ENCODE data around the gene PTPN18.

PTPN18 gene

DNA sequence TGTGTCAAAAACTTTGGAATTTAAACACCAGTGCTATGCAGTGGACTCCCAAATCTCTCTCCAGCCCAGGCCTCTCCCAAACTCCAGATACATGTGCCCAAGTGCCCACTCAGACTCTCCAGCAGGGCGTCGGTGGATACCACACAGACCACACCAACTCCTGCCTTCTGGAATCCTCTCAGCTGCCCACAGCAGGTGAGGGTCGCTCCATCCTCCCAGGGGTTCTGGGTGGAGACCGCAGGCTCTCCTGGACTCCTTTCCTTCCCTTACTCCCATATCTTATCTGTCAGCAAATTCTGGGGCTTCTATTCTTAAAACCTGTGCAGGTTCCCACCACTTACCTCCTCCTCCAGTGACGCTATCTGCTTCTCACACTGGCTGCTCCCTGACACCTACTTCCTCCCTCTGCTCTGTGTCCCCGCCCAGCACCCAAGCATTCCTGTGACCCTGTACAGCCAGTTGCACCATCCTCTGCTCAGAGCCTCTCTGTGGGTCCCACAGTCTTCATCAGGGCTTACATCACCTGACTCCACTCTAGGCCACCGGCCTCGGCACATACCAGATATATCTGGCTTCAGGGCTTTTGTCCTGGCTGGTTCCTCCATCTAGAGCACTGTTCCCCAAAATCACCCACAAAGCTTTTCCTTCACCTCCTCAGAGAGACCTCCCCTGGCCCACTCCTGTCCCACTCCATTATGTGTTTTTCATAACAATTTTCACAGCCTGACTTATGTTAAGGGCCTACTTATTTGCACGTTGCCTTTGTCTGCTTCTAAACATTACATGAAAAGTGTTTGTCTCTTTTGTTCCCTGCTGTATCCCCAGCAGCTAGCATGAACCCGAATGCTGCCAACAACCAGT, 15.7 kb upstream of the PTPN18 start:
- no peak for DNase-seq (ENCODE audit: low spot score)

DNA sequence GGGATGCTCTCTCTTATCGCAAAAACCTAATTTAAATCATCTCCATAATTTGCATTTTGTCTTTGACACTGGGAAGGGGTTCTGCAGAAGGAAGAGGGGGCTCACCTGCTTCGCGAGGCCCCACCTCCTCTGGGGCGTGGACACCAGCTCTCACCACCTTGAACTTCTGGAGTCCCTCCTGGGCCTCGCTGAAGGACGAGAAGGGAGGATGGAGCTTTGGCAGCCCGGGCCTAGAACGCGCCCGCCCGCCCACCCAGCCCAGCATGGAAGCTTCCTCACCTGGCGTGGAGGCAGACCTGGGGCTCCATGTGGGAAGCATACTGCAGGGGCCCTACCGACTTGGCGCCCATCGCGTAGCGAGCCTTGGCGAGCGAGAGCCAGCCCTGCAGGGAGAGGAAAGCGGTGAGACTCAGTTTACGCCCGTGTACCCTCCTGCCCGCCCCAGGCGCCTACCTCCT, 14.3 kb upstream of the PTPN18 start:
- DNase-seq (ENCODE audit: low spot score): no peak

DNA sequence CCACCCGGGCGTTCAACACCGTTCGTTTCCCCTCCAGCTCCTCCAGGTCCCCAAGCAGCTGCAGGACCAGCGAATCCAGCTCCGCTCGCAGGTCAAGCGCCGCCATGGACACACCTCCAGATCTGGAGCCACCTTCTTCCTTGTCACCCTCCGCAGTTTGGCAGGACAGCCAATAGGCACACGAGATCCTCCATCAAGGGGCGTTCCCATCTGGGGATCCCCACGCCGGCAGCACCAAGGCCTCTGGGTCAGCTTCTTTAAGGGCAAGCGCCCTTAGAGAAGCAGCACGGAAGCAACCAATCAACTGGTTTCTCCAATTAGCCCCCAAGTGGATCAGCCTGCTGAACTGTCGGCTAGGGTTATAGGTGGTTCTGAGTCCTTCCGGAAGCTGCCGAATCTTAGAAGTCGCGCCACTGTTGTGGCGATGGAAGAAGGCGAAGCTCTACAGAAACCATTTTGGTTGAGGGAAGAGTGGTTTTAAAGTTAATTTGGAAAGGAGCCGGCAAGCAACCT, 13.8 kb upstream of the PTPN18 start:
- peak; percentile 91 for DNase-seq (ENCODE audit: low spot score)

DNA sequence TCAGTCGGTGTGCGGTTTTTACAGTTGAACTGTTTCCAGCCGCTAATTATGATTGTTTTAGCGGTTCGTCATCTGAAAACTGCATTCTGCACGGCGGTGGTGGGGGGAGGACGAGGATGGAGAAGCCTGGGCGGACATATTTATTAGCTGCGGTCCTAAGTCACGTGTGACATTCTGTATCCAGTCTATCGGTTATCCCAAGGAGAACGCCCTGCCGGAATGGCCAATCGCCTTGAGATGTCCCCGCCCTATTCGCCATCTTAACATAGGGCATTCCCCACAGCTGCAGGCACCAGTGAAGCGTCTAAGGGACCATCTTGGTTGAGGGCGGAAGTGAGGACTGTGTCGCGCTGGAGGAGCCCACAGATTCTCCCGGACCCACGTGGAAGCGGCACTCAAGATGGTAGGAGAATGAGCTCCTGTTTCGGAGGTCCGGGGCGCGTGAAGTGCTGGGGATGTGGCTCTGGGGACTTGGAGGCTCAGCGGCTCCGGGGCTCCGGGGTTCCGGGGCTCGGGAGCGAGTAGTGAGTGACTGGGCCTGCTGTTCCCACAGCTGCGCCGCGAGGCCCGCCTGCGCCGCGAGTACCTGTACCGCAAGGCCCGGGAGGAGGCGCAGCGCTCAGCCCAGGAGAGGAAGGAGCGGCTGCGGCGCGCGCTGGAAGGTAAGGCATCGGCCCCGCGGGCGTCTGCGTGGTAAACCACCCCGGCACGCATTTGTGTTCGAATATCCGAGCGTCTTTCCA, 13.2 kb upstream of the PTPN18 start, which contains the start of gene IMP4:
TSS of gene IMP4 (plus strand) at position 365 of the 743 bp plus-strand sequence. CDS start at position 401, 36 bp downstream.
- peak; percentile 90 for DNase-seq (ENCODE audit: low spot score)

DNA sequence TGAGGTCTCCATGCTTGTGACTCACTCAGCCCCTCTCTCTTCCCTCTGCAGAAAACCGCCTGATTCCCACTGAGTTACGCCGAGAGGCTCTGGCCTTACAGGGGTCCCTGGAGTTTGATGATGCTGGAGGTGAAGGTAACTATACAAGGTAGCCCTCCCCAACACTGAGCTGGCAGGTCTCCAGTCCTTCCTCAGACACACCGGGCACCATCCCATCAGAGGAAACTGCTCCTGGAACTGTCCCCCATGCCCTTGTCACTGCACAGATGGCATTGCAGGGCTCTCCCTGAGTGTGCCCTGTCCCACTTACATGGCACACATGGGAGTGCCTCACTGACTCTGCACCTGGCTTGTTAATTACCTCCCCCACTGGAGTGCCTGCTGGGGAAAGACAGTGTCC, 11.3 kb upstream of the PTPN18 start:
- DNase-seq (ENCODE audit: low spot score): no peak

DNA sequence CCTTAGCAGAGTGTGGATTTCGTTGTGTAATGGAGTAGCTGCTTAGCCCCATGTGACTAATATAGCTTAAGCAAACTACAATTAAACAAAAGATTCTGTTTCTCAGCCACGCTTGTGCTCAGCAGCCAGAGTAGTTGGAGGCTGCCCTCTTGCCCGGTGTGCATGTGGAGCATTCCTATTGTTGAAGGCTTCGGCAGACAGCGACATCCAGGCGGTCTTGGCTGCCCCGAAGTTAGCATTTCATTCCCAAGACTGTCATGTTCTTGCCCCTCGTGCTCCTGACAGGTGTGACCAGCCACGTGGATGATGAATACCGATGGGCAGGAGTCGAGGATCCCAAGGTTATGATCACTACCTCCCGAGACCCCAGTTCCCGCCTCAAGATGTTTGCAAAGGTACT, 10.8 kb upstream of the PTPN18 start:
- DNase-seq (ENCODE audit: low spot score): no peak

DNA sequence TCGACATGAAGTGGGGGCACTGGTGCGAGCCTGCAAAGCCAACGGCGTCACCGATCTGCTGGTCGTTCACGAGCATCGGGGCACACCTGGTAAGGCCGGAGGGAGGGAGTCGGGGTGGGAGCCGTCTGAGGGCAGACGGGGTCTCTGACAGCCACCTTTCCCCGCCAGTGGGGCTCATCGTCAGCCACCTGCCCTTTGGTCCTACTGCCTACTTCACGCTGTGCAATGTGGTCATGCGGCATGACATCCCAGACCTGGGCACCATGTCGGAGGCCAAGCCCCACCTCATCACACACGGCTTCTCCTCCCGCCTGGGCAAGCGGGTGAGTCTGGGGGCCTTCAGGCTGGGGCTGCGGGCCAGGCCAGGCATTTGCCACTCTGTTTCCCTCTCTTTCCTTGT, 10.2 kb upstream of the PTPN18 start:
- no peak for DNase-seq (ENCODE audit: low spot score)

DNA sequence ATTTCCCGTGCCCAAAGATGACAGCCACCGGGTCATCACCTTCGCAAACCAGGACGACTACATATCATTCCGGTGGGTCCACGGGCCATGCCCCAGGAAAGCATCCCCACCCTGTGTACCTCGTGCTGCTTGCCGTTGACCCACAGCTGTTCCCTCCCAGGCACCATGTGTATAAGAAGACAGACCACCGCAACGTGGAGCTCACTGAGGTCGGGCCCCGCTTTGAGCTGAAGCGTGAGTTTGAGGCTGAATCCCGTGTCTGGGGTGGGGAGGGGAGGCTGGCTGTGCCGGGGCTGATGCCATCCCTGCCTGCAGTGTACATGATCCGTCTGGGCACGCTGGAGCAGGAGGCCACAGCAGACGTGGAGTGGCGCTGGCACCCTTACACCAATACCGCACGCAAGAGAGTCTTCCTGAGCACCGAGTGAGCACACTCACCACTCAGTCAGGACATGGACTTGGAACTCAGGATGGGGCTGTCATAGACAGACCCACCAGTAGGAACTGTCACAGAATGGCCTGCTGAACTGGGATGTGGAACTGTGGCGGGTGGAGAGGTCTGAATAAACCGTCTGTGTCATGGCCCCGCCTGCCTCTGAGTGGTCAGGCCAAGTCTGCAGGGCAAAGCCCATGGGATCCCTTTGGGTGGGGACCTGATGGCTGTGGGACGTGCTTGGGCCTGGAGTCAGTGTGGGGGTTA, 9.7 kb upstream of the PTPN18 start:
- no peak for DNase-seq (ENCODE audit: low spot score)

DNA sequence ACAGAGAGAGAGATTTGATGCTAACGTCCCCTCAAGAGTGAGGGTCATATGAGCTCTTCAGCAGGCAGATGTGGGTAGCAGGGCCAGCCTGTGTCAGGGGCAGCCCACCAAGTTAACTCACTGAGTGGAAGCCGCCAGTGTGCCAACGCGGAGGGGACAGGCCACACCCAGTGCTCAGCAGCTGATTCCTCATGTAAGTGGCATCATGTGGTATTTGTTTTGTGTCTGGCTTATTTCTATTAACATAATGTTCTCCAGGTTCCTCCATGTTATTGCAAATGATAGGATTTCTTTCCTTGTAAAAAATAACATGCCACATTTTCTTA, 9.2 kb upstream of the PTPN18 start:
- DNase-seq (ENCODE audit: low spot score): no peak

DNA sequence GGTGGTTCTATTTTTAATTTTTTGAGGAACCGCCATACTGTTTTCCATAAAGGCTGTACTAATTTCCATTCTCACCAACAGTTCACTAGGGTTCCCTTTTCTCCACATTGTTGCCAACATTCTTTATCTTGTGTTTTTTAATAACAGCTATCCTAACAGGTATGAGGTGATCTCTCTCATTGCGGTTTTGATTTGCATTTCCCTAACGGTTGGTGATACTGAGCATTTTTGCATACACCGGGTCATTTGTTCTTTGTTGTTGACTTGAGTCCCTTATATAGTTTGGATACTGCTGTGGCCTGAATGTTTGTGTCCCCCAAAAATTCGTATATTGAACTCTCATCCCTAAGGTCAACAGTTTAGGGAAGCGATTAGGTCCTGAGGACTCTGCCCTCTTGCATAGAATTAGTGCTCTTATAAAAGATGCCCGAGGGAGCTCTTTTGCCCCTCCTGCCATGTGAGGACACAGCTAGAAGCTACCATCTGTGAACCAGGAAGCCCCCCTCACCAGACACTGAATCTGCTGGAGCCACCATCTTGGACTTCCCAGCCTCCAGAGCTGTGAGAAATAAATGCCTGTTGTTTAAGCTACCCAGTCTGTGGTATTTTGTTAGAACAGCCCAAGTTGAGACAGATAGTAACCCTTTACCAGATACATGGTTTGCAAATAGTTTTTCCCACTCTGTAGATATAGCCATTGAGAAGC, 8.5 kb upstream of the PTPN18 start:
- DNase-seq (ENCODE audit: low spot score): no peak

DNA sequence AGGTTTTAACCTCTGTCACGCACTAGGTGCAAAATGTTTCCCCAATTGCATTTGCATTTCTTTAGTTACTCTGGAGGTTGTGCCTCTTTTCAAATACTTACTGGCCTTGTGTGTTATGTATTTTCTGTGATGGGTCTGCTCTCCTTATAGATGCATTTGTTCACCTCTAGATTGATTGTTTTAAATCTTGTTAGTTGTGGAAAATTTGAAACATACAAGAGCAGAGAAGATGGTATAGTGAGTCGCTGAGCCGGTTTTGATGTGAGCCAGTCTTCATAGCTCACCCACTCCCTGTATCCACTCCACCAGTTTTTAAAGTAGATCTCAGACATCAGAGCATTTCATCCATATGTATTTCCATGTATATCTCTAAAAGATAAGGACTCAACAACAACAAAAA, 6.7 kb upstream of the PTPN18 start:
- DNase-seq (ENCODE audit: low spot score): no peak

DNA sequence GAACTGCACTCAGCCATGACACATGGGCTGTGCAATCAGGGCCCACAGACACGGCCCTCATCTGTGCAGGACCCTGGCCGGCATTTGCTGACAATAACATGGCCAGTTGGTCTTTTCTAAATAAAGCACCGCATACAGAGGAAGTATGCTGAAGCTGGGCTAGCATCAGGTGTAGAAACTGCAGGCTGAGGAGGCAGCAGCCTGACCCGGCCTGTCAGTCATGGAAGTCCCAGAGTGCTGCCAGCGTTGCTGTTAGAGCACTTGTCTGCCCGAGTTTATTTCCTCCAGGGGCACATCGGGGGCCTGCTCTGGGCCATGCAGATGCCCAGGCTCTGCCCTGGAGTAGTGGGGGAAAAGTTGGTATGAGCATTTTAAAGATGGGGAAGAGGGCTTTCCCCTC, 4.1 kb upstream of the PTPN18 start:
- no peak for DNase-seq (ENCODE audit: low spot score)

DNA sequence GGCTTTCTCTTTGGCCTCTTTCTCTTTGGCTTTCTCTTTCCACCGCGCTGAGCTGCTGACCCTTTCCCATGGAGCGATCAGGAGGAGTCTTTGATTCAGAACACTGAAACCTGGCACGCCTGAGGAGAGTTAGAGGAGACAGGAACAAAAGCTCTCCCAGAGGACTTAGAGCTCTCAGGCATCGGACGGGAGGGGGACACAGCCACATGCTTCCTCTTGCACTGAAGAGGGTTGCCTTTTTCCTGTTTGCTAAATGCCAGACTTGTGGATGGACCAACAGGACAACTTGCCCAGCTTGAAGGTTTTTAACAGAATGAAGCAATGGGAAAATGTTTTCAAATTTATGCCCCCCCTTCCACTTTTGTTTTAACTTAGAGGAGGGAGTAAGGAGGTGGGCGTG, 3.6 kb upstream of the PTPN18 start:
- no peak for DNase-seq (ENCODE audit: low spot score)

DNA sequence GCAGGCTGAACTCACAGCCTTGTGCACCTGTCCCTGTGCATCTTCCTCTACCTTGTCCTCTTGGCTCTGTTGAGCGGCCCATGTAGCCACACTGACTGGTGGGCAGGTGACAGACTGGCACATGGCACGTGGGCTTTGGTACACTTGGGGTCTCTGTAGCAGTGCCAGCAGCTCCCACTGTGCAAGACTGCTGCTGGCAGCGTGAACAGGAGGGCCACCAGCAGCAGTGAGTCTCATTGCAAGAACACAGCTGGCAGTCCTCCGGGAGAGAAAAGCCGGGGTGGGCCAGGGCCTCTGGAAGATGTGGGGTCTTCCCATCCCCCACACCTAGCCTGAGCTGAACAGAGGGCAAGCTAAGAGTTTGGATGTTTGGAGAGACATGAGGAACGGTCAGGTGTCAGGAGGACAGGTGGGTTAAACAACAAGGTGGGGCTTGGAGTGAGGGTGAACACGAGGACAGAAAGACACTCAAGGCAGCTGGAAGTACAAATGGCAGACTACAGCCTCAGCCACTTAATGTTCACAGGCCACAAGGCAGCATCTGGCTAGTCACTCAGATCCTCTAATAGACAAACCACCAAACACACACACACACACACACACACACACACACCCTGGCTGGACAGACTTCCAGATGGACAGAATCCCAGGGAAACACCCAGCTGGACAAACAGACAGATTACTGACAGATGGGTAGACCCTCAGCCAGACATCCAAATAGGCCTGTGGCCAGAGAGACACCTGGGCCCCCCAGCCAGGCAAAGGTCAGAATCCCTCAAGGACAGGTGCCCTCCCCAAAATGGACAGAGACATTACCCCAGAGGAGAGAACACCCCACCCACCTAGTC, 2.3 kb upstream of the PTPN18 start:
- no peak for DNase-seq (ENCODE audit: low spot score)

DNA sequence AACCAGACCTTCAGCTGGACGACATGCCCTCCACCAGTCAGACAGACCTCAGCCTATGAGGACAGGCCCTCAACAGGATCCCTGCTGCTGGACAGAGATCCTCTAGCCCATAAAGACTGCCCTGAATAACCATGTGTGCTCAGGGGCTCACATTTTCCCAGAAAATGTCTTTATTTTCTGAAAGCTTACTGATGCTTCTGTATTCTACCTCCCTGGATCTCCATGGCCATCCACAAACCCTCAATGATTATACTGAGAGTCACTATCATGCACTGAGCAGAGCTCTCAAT, 1.8 kb upstream of the PTPN18 start:
- DNase-seq (ENCODE audit: low spot score): no peak

DNA sequence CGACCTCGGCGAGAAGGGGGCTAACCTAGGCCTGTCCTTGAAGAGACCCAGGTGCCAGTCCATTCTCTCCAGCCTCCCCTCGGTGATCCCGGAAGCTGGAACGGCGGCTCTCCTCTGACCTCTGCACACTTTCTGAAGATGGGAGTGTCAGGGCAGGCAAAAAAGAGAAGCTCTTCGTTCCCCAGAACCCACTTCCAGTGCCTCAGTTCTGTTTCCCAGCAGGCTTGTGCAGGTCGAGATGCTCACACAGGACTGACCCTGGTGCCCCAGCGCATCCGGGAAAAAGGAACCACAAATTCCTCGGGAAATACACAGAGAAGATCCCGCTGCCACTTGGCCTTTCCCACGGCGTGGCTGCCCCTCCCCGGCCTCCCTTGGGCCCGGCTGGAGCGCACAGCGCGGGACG, 681 bp upstream of the PTPN18 start:
- no peak for DNase-seq (ENCODE audit: low spot score)

DNA sequence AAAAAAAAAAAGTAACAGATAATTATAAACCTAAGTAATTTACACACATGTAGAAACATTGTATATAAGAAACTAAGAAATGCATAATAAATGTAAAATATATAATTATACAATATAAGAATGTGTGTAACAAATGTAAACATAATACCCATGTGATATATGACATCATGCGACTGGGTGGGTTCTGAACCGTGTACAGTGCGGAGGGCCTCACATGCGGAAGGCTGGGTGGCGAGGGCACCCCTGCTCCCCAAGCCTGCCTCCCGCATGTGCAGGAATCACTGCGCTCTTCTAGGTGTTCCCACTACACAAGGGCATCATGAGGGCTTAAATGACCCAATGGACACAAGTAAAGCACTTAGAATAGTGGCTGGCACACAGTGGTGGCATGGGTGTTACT, 2.0 kb downstream of the PTPN18 start:
- no peak for DNase-seq (ENCODE audit: low spot score)

DNA sequence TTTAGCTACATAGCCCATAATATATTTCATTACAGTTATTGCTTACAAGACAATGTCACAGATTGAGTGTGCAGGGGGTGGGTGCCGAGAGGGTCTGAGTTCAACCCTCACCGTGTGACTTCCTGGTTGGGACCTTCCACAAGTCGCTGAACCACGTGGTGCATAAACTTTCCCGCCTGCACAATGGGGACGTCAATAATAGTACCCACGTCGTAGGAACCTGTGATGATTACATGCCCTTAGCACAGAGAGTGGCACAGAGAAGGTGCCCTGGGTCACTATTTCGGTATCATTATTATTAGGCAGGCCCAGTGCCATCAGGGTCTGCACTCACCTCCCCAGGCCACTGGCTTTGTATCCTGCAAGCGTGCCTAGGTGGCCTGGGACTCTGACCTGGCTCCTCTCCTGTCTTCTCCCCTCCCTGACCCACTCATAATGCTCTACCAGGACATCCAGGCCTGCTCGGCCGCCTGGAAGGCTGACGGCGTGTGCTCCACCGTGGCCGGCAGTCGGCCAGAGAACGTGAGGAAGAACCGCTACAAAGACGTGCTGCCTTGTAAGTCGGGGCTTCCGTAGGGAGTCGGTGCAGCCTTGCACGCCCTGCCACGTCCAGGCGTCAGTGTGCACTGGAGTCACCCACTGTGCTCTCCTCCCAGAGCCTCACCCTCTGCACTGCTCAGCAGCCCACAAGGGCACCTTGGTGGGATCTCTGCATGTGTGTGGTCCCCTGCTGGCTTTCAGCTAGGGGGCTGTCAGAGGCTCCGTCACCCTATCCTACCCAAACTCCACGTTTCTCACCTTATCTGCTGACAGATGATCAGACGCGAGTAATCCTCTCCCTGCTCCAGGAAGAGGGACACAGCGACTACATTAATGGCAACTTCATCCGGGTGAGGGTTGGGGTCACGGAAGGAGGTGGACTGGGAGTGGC, 2.8 kb downstream of the PTPN18 start:
- no peak for DNase-seq (ENCODE audit: low spot score)

DNA sequence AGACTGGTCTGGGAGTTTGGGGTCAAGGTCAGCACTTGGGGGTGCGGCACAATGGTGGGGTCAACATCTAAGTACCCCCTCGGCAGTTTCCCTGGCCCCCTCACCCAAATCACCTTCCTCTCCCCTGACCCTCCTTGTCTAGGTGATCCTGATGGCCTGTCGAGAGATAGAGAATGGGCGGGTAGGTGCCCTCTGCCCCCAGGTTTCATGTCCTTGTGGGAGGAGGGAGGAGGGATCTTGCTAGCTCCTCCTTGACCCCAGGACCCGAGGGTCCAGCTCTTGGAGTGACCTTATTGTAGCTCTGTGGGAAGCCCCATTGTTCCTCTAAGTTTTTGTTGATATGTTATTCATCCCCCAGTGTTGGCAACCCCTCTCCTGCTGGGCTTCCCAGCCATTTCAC, 3.6 kb downstream of the PTPN18 start:
- DNase-seq (ENCODE audit: low spot score): no peak

DNA sequence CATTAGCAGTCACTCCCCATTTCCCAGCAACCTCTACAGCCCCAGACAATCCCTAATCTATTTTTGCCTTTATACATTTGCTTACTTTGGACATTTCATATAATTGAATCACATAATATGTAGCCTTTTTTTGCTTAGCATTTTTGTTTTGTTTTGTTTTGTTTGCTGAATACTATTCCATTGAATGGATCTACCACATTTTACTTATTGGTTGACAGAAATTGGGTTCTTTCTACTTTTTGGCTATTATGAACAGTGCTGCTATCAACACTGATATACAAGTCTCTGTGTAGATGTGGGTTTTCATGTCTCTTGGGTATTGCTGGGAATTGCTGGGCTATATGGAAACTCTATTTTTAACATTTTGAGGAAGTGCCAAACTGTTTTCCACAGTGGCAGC, 7.6 kb downstream of the PTPN18 start:
- DNase-seq (ENCODE audit: low spot score): no peak

All from germinal center (tissue), 1 donor.